Ovary (tissue), 10 donors: ENCODE measurements around the gene COLGALT1. TPM values are rescaled to one million over a fixed set of nuclear protein-coding genes. Genes with fewer than 3 reads are reported as not detected.
"Not testable (repeated sequence)": the region's sequence is repeated elsewhere in the genome, so short reads cannot be mapped to it uniquely, and the experiment has no call there.

Experiments used
- DNase-seq, 5 donors: peaks; one replicate each; pipeline ENCODE4 v3.0.0-alpha.2; 2019 to 2020
- H3K27ac ChIP-seq, 2 donors: fragments of 200-600 bp; one replicate each; pipeline versions ENCODE4 v1.5.1 to v1.8.0; 2019 to 2022
- H3K27me3 ChIP-seq: fragments of 200-600 bp; one replicate; pipeline ENCODE4 v1.8.0; 2022
- H3K36me3 ChIP-seq: fragments of 200-600 bp; sonication (generic); one replicate; pipeline ENCODE4 v1.5.1; 2019
- H3K4me1 ChIP-seq: one replicate; pipeline ENCODE4 v1.8.1; 2013; ENCODE audit warnings: mild to moderate bottlenecking, moderate library complexity; ENCODE audit not compliant: insufficient read depth
- H3K4me3 ChIP-seq: fragments of 200-600 bp; sonication (generic); one replicate; pipeline ENCODE4 v1.5.1; 2017
- H3K9me3 ChIP-seq, 2 donors: fragments of 200-600 bp in 1 of 2; sonication (generic) in 1 of 2; one replicate each; pipeline versions ENCODE4 v1.5.1 to v1.8.1; 2013 to 2019; ENCODE audit warnings: mild to moderate bottlenecking in 1 of 2, moderate library complexity in 1 of 2
- EP300 ChIP-seq: sonication (generic); formaldehyde crosslinking; IDR thresholded peaks from one replicate; pipeline ENCODE4 v1.6.1; 2017; ENCODE audit warnings: antibody characterized with exemption
- POLR2A ChIP-seq: fragments of 450-650 bp; IDR thresholded peaks from one replicate; pipeline ENCODE4 v1.6.1; 2017; ENCODE audit warnings: antibody characterized with exemption, mild to moderate bottlenecking, moderate library complexity
- WGBS, 3 donors: extraction: QIAGEN DNeasy Blood & Tissue Kit in 1 of 3; methylation state at CpG; one replicate each; pipeline versions ENCODE4 v1.1.5 to v1.1.7; 2013 to 2017; 5-methylcytosine and 5-hydroxymethylcytosine counted together
- intact Hi-C, 4 donors: fragments of 100-400 bp; cut with DNase I; formaldehyde crosslinking; loops; one replicate each; pipeline versions ENCODE4 v1.11.0 to v1.15.1; 2022 to 2023
- long read RNA-seq, 3 donors: library from polyadenylated mRNA in 2 of 3; unstranded in 2 of 3; transcript quantifications; one replicate each; pipeline ENCODE4 v2.0.0 and lab custom pipeline, GENCODE V29; 2021 to 2026
- polyA plus RNA-seq, 2 donors: library from polyadenylated mRNA; stranded (reverse); fragments of 200-250 nt in 1 of 2; fragments of 350-450 nt in 1 of 2; fragmentation: Illumina TruSeq in 1 of 2; extraction: RNeasy Lipid Tissue Mini Kit (QIAGEN cat#74804) in 1 of 2; gene quantifications; one replicate each; pipeline ENCODE4 v1.2.3, GENCODE V29; 2013 to 2014
- total RNA-seq, 7 donors: library from RNA; depleted of rRNA in 2 of 7; stranded (reverse); fragments of >200 nt in 2 of 7; fragmentation: NEBNext Ultra II Directional in 3 of 7; extraction: Animal tissue kit (Norgen Biotek cat#: 25700) in 3 of 7; gene quantifications; one replicate each; pipeline versions ENCODE4 v1.1.0 to v1.2.4, GENCODE V29; 2016 to 2023
- TF ChIP-seq, protein P1 (sequence below), 3 donors: fragments of 450-650 bp in 2 of 3; fragments of 200-600 bp in 1 of 3; IDR thresholded peaks; one replicate each; pipeline versions ENCODE4 v1.5.1 to v1.8.0; 2016 to 2022; ENCODE audit warnings: antibody characterized with exemption in 3 of 3, mild to moderate bottlenecking in 1 of 3
- donor health status: DM: no; HTN: no; CAD: no; lungs with moderate emphysema.
- donor health status: DM: no; HTN: no; CAD: no.
- donor health status: Bipolar disorder and iron deficiency.
- donor health status: DM: yes; HTN: yes; CAD: no.
- donor health status: DM: no; HTN: no; CAD: no.
- donor health status: DM: yes; HTN: yes; CAD: no.

COLGALT1 gene
- total RNA-seq (10 to 100 TPM; 30.4 to 75.2 (median 45.2) TPM), polyA plus RNA-seq (10 to 100 TPM; 31.4 to 72.6 TPM)
- long read RNA-seq, donor 1, transcript COLGALT1-202 (2 exons, 2,941 nt) = major isoform, 27 of 72 reads
- long read RNA-seq, donor 1, partial matches to known transcripts = 23 of 72 reads
- long read RNA-seq, donor 1, other reads (novel, unspliced or antisense) = 20 of 72 reads
- long read RNA-seq, donor 2, transcript COLGALT1-201 (12 exons, 3,704 nt) = major isoform, 18 of 213 reads
- long read RNA-seq, donor 2, partial matches to known transcripts = 195 of 213 reads
- long read RNA-seq, donor 2, other reads (novel, unspliced or antisense) = 0 of 213 reads
- long read RNA-seq, donor 3, transcript COLGALT1-201 (12 exons, 3,704 nt) = major isoform, 66 of 126 reads
- long read RNA-seq, donor 3, transcript COLGALT1-202 (2 exons, 2,941 nt) = minor isoform, 15 of 126 reads
- long read RNA-seq, donor 3, partial matches to known transcripts = 28 of 126 reads
- long read RNA-seq, donor 3, other reads (novel, unspliced or antisense) = 17 of 126 reads

DNA sequence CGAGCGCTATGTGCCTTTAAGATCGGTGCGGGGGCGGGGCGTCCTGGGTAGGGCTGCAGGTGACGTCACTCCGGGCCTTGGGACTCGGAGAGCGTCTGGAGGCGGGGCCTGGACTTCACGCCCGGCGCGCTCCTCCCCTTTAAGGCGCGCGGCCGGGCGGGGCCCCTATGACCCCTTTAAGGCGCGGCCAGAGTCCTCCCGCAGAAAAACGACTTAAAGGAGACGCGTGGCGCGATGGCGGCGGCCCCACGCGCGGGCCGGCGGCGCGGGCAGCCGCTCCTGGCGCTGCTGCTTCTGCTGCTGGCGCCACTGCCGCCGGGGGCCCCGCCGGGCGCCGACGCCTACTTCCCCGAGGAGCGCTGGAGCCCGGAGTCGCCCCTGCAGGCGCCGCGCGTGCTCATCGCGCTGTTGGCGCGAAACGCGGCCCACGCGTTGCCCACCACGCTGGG lies at the start of gene COLGALT1:
TSS of gene COLGALT1 (plus strand) at position 170 of the 449 bp plus-strand sequence. CDS start at position 235, 65 bp downstream.
- Histone ChIP-seq H3K27ac (peak within 1 kb of the TSS; percentile 31 to 72), H3K4me1 (peaks cover 9% of the 10 kb centered on the region), H3K36me3 (no peaks in the 10 kb centered on the region), H3K27me3 (no peaks in the 10 kb centered on the region), H3K4me3 (peak within 1 kb of the TSS; percentile 69), H3K9me3 (no peaks in the 10 kb centered on the region)
- TF ChIP-seq POLR2A = peak; percentile 49
- TF ChIP-seq, protein P1, sequence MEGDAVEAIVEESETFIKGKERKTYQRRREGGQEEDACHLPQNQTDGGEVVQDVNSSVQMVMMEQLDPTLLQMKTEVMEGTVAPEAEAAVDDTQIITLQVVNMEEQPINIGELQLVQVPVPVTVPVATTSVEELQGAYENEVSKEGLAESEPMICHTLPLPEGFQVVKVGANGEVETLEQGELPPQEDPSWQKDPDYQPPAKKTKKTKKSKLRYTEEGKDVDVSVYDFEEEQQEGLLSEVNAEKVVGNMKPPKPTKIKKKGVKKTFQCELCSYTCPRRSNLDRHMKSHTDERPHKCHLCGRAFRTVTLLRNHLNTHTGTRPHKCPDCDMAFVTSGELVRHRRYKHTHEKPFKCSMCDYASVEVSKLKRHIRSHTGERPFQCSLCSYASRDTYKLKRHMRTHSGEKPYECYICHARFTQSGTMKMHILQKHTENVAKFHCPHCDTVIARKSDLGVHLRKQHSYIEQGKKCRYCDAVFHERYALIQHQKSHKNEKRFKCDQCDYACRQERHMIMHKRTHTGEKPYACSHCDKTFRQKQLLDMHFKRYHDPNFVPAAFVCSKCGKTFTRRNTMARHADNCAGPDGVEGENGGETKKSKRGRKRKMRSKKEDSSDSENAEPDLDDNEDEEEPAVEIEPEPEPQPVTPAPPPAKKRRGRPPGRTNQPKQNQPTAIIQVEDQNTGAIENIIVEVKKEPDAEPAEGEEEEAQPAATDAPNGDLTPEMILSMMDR (IDR thresholded peaks at IDR 0.05) = no peak
- peak; percentile 97 to 99 (median 98) for DNase-seq
- 0 to 1% (median 0%) methylated on average over 17 to 64 of the region's 64 CpGs for WGBS, 3 donors
- intact Hi-C loops = no loop called here

DNA sequence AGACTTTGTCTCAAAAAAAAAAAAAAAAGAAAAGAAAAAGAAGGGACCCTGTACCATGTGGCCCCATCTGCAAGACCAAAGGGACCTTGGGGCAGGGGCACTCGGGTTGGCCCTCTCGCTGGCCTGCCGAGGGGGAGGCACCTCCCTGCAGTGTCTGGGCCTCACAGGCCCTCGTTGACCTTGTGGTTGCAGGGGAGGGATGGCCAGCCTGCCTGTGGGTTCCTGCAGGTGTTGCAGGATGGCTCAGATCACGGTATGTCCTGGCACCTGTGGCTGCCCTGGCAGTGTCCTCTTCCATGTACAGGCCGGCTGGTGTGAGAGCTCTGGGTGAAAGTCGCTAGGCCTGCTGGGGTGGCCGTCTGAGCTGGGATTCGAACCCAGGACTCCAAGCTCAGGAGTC lies 48.7 kb upstream of the COLGALT1 start:
- 59 to 70% (median 68%) methylated on average over 9 of the region's 9 CpGs for WGBS, 3 donors
- intact Hi-C loops = no loop called here
- Histone ChIP-seq H3K27ac (no peak overlapping the region), H3K36me3 (no peaks in the 10 kb centered on the region), H3K4me1 (peaks cover 2% of the 10 kb centered on the region), H3K9me3 (no peaks in the 10 kb centered on the region), H3K4me3 (no peak overlapping the region), H3K27me3 (no peaks in the 10 kb centered on the region)
- DNase-seq = no peak
- TF ChIP-seq EP300 = no peak
- TF ChIP-seq, protein P1 (IDR thresholded peaks at IDR 0.05) = no peak
- no peak for TF ChIP-seq POLR2A

DNA sequence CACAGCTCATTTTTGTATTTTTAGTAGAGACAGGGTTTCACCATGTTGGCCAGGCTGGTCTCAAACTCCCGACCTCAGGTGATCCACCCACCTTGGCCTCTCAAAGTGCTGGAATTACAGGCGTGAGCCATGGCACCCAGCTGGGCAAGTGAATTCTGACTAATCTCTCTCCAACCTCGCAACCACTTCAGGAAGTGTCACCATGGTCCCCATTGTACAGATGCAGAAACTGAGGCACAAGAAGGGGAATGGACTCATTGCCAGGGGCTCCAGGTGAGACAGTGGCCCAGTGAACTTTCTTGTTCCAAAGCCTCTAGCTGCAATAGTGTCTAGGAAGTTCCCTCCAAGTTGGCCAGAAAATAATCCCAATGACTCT lies 46.9 kb upstream of the COLGALT1 start:
- H3K36me3 ChIP-seq, H3K27ac ChIP-seq, H3K4me3 ChIP-seq, H3K4me1 ChIP-seq, intact Hi-C loops, H3K9me3 ChIP-seq, DNase-seq, H3K27me3 ChIP-seq: not testable (repeated sequence)
- WGBS, 3 donors = 80 to 89% (median 88%) methylated on average over 3 of the region's 3 CpGs

GRCh38 chr19:17510220-17510993 lies 45.0 kb upstream of the COLGALT1 start:
- TF ChIP-seq, protein P1 (IDR thresholded peaks at IDR 0.05) = no peak
- TF ChIP-seq POLR2A = no peak
- no peak for TF ChIP-seq EP300
- Histone ChIP-seq H3K4me3 (peak overlapping the region; percentile 70), H3K4me1 (peaks cover 2% of the 10 kb centered on the region), H3K27ac (peak overlapping the region in 1 of 2 donors; percentile 98), H3K27me3 (no peaks in the 10 kb centered on the region), H3K36me3 (no peaks in the 10 kb centered on the region), H3K9me3 (no peaks in the 10 kb centered on the region)
- WGBS, 3 donors = 25 to 36% (median 30%) methylated on average over 13 of the region's 13 CpGs
- intact Hi-C loops = loop anchor here in 2 of 4 donors (5.0 kb wide), 1 partner anchor 38 kb away; the partner anchor contains the start of gene SLC27A1 (in 2 of the 2)
- no peak for DNase-seq
